NCI-H345 treated with DMSO at 0.1 percent for 48 hours (cell line): ENCODE data around the gene SAMMSON.

ENCODE experiments used
- DNase-seq: peaks from one replicate; lab custom pipeline; 2025; ENCODE audit not compliant: unreplicated experiment; lab: John Stamatoyannopoulos, UW

SAMMSON gene

GRCh38 chr3:70085613-70086012, 86.1 kb downstream of the SAMMSON start:
- no peak for DNase-seq

GRCh38 chr3:70086336-70086735, 86.8 kb downstream of the SAMMSON start:
- DNase-seq: no peak

DNA sequence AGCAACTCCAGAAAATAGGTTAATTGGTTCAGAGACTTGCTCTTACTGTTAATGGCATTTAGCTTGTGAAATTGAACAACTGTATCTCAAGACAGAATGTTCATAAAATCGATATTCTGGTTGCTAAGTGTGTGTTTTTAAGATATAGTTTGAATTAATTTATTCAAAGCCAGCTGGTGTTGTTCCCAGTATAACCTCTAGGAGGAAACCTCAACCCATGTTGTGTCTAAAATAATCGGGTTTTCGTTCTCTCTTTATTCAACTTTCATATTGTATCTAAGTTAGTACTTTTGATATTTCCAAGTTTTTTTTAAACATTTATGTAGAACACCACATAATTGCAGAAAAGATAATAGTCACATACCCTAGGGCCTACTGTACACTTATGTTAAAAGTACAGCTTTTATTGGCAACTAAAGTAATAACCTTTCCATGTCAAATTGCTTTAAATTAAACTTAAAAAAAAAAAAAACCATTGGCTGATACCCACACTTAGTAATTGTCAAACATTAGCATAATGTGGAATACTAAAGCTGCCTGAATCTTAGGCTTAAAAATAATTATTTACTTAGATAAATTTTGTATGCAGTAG, 90.9 kb downstream of the SAMMSON start:
- DNase-seq: no peak

DNA sequence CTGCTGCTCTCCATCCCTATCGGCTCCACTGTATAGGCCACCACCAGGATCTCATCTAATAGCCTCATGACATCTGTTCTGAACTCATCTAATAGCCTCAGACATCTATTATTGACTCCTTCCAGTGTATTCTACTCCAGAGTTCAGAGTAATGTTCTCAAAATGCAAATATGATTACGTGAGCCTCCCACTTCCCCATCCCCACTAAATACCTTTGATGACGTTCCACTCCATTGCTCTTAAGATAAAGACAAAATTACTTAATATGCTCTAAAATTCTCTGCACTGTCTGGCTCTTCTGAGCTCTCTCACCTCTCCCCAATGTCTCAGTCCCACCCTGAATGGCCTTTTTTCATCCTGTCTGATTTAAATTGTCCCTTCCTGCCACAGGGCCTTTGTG, 94.7 kb downstream of the SAMMSON start:
- DNase-seq: no peak

DNA sequence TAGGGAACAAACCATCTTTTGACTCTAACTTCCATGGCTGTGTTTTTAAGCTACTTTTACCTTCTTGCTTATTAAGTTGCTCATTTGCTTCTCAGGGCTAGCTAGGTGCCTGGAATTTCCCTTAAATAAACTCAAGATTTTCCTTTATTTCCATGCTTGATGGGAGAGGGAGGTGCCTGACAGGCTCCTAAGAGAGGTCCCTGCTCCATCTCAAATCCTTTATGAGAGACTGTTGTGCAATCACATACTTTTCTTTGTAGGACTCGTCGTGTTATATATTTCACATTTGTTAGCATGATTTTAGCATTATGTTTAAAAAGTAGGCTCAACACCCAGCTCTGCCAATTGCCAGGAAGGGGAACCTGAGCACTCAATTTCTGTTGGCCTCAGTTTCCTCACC, 95.7 kb downstream of the SAMMSON start:
- no peak for DNase-seq

- no peak for DNase-seq
These were observed 97.0 kb downstream of the SAMMSON start for GRCh38 chr3:70096376-70097066.

GRCh38 chr3:70097084-70097483, 97.6 kb downstream of the SAMMSON start:
- no peak for DNase-seq

- no peak for DNase-seq
These were observed 108.5 kb downstream of the SAMMSON start for GRCh38 chr3:70108072-70108471.

- DNase-seq: no peak
These were observed 109.0 kb downstream of the SAMMSON start for GRCh38 chr3:70108546-70108945.

GRCh38 chr3:70110066-70110465, 110.5 kb downstream of the SAMMSON start:
- DNase-seq: no peak

DNA sequence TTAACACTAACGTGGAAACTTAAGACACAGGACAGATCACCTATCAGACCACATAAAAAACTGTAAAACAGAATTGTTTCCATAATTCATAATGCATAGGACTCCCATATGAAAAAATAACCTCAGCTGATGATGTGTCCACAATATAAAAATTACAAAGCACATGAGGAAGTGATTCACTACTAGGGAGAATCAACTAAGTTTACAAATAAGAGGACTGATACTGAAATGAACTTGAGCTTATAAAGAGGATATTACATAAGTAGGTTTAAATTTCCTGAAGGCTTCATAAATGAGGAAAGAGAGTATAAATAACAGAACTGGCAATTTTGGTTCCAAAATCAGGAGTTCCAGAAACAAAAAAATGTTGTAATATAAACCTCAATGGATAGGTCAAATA, 111.9 kb downstream of the SAMMSON start:
- DNase-seq: no peak

- no peak for DNase-seq
These were observed 113.2 kb downstream of the SAMMSON start for GRCh38 chr3:70112751-70113150.

DNA sequence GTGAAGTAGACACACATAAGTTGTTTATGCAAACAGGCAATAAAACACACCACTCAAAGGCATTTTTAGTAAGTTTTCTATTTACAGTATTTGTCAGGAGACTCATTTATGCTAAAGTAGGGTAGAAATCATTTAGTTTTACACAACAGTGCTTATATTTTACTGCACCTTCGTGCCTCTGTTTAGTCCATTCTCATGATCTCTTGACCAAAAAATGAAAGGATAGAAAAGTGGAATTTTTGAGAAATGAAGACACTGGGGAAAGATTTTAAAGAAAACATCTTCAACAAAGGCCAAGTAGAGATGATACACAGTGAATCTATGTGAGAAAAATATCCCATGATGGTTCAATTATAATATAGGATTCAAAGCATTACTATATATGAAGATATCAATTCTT, 114.9 kb downstream of the SAMMSON start:
- DNase-seq: no peak

GRCh38 chr3:70119879-70120278, 120.3 kb downstream of the SAMMSON start:
- no peak for DNase-seq
